ENCODE measurements around the gene DBF4B. TPM values are rescaled to one million over a fixed set of nuclear protein-coding genes. Genes with fewer than 3 reads are reported as not detected.

Gene DBF4B
- total RNA-seq, 2 donors from 2014 or later = 2.3 to 4.4 TPM

DNA sequence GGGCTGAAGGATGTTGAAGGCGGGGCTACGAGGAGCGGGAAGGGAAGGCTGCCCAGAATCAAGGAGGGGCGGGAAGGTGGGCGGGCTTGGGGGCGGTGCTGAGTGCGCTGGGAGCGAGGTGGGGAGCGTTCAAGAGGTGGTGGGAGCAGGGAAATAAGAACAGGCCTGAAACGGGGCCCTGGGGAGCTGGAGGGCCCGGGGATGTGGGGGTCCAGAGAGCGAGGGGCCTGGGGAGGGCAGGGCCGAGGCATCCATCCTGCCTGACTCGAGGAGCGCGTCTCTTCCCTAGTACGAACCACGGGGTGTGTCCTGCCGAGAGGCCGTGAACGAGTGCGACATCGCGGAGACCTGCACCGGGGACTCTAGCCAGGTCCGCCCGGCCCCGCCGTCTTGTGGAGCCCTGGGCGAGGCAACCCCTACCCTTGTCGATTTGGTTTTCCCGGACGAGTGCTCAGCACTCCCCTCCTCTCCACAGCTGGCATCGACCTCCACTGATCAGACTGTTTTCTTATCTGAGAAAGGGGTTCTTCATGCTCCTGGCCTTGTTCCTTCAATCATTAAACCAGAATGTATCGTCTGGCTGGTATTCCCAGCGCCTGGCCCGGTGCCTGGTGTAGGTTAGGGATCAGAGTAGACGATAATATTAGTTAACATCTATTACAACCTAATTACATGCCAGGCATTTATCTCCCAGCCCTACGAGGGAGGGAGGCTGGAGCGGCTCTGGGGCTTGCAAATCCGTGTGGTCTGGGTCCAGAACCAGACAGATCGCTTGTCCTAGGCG, 67.6 kb downstream of the DBF4B start:
- peaks cover 0 to 36% of the 10 kb centered on the region in 2 donors for H3K4me1 ChIP-seq
- H3K27ac ChIP-seq = peak overlapping the region; percentile 35 to 48
- DNase-seq (ENCODE audit: low spot score) = no peak
- H3K27me3 ChIP-seq = no peaks in the 10 kb centered on the region
- H3K4me3 ChIP-seq = peak overlapping the region; percentile 35 to 57
- H3K36me3 ChIP-seq = no peaks in the 10 kb centered on the region
- TF ChIP-seq, protein P1, sequence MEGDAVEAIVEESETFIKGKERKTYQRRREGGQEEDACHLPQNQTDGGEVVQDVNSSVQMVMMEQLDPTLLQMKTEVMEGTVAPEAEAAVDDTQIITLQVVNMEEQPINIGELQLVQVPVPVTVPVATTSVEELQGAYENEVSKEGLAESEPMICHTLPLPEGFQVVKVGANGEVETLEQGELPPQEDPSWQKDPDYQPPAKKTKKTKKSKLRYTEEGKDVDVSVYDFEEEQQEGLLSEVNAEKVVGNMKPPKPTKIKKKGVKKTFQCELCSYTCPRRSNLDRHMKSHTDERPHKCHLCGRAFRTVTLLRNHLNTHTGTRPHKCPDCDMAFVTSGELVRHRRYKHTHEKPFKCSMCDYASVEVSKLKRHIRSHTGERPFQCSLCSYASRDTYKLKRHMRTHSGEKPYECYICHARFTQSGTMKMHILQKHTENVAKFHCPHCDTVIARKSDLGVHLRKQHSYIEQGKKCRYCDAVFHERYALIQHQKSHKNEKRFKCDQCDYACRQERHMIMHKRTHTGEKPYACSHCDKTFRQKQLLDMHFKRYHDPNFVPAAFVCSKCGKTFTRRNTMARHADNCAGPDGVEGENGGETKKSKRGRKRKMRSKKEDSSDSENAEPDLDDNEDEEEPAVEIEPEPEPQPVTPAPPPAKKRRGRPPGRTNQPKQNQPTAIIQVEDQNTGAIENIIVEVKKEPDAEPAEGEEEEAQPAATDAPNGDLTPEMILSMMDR (IDR thresholded peaks at IDR 0.05) = no peak
- H3K9me3 ChIP-seq = no peaks in the 10 kb centered on the region

DNA sequence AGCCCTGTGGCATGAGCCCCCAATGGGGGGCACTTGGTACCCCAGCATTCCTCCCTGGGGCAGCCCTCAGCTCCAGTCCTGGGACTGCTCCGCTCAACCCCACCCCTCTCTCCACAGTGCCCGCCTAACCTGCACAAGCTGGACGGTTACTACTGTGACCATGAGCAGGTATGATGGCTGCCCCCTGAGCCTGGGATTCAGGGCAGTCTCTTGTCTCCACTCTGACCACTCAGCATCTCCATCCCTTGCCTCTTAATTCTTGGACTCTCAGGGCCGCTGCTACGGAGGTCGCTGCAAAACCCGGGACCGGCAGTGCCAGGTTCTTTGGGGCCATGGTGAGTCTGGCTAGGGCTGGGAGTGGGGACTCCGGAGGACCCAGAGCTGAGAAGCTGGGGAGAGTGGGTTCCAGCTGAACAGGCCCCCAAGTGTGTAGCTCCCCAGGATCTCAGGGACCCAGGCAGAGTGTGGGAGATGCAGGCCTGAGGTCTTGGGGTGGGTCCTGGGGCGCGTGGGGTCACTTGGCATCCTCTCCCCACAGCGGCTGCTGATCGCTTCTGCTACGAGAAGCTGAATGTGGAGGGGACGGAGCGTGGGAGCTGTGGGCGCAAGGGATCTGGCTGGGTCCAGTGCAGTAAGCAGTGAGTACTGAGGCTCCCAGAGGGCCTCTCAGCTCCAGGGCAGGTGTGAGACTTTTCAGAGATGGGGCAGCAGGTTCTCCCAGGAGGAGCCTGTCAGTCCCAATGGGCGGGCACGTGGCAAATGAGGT, 68.3 kb downstream of the DBF4B start:
- no peak overlapping the region for H3K4me3 ChIP-seq
- H3K27ac ChIP-seq = no peak overlapping the region
- no peaks in the 10 kb centered on the region for H3K9me3 ChIP-seq

GRCh38 chr17:44777394-44778348, 69.2 kb downstream of the DBF4B start:
- Histone ChIP-seq H3K4me1 (peaks cover 0 to 52% of the 10 kb centered on the region in 2 donors), H3K27me3 (no peaks in the 10 kb centered on the region), H3K4me3 (no peak overlapping the region), H3K36me3 (no peaks in the 10 kb centered on the region), H3K9me3 (no peaks in the 10 kb centered on the region), H3K27ac (no peak overlapping the region)
- TF ChIP-seq, protein P1 (IDR thresholded peaks at IDR 0.05) = no peak
- DNase-seq (ENCODE audit: low spot score) = no peak

More for the DNA sequence above, 68.3 kb downstream of the DBF4B start:
- TF ChIP-seq, protein P1 (IDR thresholded peaks at IDR 0.05) = no peak
- no peaks in the 10 kb centered on the region for H3K27me3 ChIP-seq
- DNase-seq (ENCODE audit: low spot score) = no peak
- no peaks in the 10 kb centered on the region for H3K36me3 ChIP-seq
- H3K4me1 ChIP-seq = peaks cover 0 to 44% of the 10 kb centered on the region in 2 donors

GRCh38 chr17:44778656-44779210, 70.3 kb downstream of the DBF4B start:
- Histone ChIP-seq H3K4me3 (peak overlapping the region in 1 of 2 donors; percentile 45), H3K27me3 (no peaks in the 10 kb centered on the region), H3K9me3 (no peaks in the 10 kb centered on the region), H3K27ac (peak overlapping the region; percentile 84 to 85), H3K36me3 (no peaks in the 10 kb centered on the region), H3K4me1 (peaks cover 0 to 62% of the 10 kb centered on the region in 2 donors)
- TF ChIP-seq, protein P1 (IDR thresholded peaks at IDR 0.05) = no peak
- DNase-seq (ENCODE audit: low spot score) = no peak

All from right atrium auricular region (tissue), 2 donors.